ENCODE data around the gene STKLD1.
"Not testable (repeated sequence)": the region's sequence is repeated elsewhere in the genome, so short reads cannot be mapped to it uniquely, and the experiment has no call there.

STKLD1 gene

GRCh38 chr9:133371261-133371711 is 4.9 kb upstream of the STKLD1 start:
- no peak overlapping the region for H3K27ac ChIP-seq
- no peak for TF ChIP-seq CTCF (IDR thresholded peaks at IDR 0.05)
- no peak for DNase-seq (ENCODE audit: low spot score)
- H3K4me3 ChIP-seq = peak overlapping the region; percentile 18

- TF ChIP-seq CTCF (IDR thresholded peaks at IDR 0.05) = no peak
- Histone ChIP-seq H3K27ac (no peak overlapping the region), H3K4me3 (peak overlapping the region; percentile 18)
- DNase-seq (ENCODE audit: low spot score) = no peak
Measured at GRCh38 chr9:133372144-133372543, 4.0 kb upstream of the STKLD1 start.

- no peak for DNase-seq (ENCODE audit: low spot score)
- H3K4me3 ChIP-seq = peak overlapping the region; percentile 99
- peak overlapping the region; percentile 95 to 97 for H3K27ac ChIP-seq
- no peak for TF ChIP-seq CTCF (IDR thresholded peaks at IDR 0.05)
Measured at GRCh38 chr9:133374612-133375115, 1.5 kb upstream of the STKLD1 start.

GRCh38 chr9:133375116-133375723 is 946 bp upstream of the STKLD1 start:
- peak overlapping the region; percentile 95 to 97 for H3K27ac ChIP-seq
- TF ChIP-seq CTCF (IDR thresholded peaks at IDR 0.05) = no peak
- no peak for DNase-seq (ENCODE audit: low spot score)
- H3K4me3 ChIP-seq = peak overlapping the region; percentile 99

GRCh38 chr9:133377280-133377679 is 1.1 kb downstream of the STKLD1 start:
- not testable (repeated sequence) for H3K27ac ChIP-seq; DNase-seq (ENCODE audit: low spot score); H3K4me3 ChIP-seq

- DNase-seq (ENCODE audit: low spot score) = no peak
- H3K27ac ChIP-seq = no peak overlapping the region
- no peak overlapping the region for H3K4me3 ChIP-seq
- TF ChIP-seq CTCF (IDR thresholded peaks at IDR 0.05) = no peak
Measured at GRCh38 chr9:133377721-133378216, 1.6 kb downstream of the STKLD1 start.

GRCh38 chr9:133378408-133378962 is 2.3 kb downstream of the STKLD1 start:
- no peak for DNase-seq (ENCODE audit: low spot score)
- H3K27ac ChIP-seq = no peak overlapping the region

More at GRCh38 chr9:133378408-133378962, 2.3 kb downstream of the STKLD1 start:
- no peak overlapping the region for H3K4me3 ChIP-seq
- no peak for TF ChIP-seq CTCF (IDR thresholded peaks at IDR 0.05)
